HG03521 (cell line): ENCODE measurements around the gene FCN2.

Source experiments
- ATAC-seq: cut with Tn5 transposase; IDR thresholded peaks from one replicate; pipeline ENCODE4 v1.9.1; 2021; ENCODE audit warnings: mild to moderate bottlenecking, moderate library complexity; ENCODE audit not compliant: unreplicated experiment

The FCN2 gene

GRCh38 chr9:134902936-134903335 lies 22.3 kb downstream of the FCN2 start:
- no peak for ATAC-seq

- ATAC-seq: no peak
Observed at GRCh38 chr9:134908524-134909309, 28.1 kb downstream of the FCN2 start.

GRCh38 chr9:134909511-134910481 lies 29.2 kb downstream of the FCN2 start:
- ATAC-seq: no peak

- ATAC-seq: no peak
Observed at GRCh38 chr9:134912126-134912840, 31.7 kb downstream of the FCN2 start.

- ATAC-seq: no peak
Observed at GRCh38 chr9:134913041-134913712, 32.6 kb downstream of the FCN2 start.

- ATAC-seq: no peak
Observed at GRCh38 chr9:134913713-134914500, 33.3 kb downstream of the FCN2 start.

GRCh38 chr9:134914501-134914834 lies 33.9 kb downstream of the FCN2 start:
- no peak for ATAC-seq

GRCh38 chr9:134915046-134915985 lies 34.7 kb downstream of the FCN2 start:
- ATAC-seq: no peak

- ATAC-seq: no peak
Observed at GRCh38 chr9:134916161-134916665, 35.6 kb downstream of the FCN2 start.

GRCh38 chr9:134917431-134918373 lies 37.1 kb downstream of the FCN2 start, which contains the start of gene FCN1:
Gene FCN1, minus strand, starts transcription at chr9:134917912. Its CDS starts 41 bp downstream, at chr9:134917871.
- no peak for ATAC-seq

- no peak for ATAC-seq
Observed at GRCh38 chr9:134918646-134919045, 38.0 kb downstream of the FCN2 start.

- ATAC-seq: no peak
Observed at GRCh38 chr9:134919303-134919702, 38.7 kb downstream of the FCN2 start.

- ATAC-seq: no peak
Observed at GRCh38 chr9:134922066-134922931, 41.7 kb downstream of the FCN2 start.

- no peak for ATAC-seq
Observed at GRCh38 chr9:134922932-134923240, 42.3 kb downstream of the FCN2 start.

GRCh38 chr9:134923466-134923865 lies 42.9 kb downstream of the FCN2 start:
- no peak for ATAC-seq

GRCh38 chr9:134925011-134925511 lies 44.5 kb downstream of the FCN2 start:
- no peak for ATAC-seq
